HCT116 (cell line): Measurements from ENCODE around the gene ZFAND6.

Source experiments
- CTCF ChIP-seq, 3 experiments: fragments of 200-600 bp in 1 of 3; sonication (generic) in 1 of 3; IDR thresholded peaks in 2 of 3; conservative IDR thresholded peaks in 1 of 3; 2 replicates each; pipeline ENCODE4 v1.5.1; 2012 to 2017; ENCODE audit warnings: low read depth in 2 of 3, low read length in 2 of 3, antibody characterized with exemption in 1 of 3, borderline replicate concordance in 1 of 3, control low read depth in 1 of 3, mild to moderate bottlenecking in 1 of 3, mixed read lengths in 1 of 3, mixed run types in 1 of 3, moderate library complexity in 1 of 3; ENCODE audit not compliant: insufficient read depth in 1 of 3
- EZH2 ChIP-seq: fragments of 200-600 bp; sonication (generic); IDR thresholded peaks from 2 replicates; pipeline ENCODE4 v1.6.1; 2017; ENCODE audit warnings: antibody characterized with exemption, mixed run types
- POLR2A ChIP-seq: IDR thresholded peaks from 2 replicates; pipeline ENCODE4 v1.7.0; 2011; ENCODE audit warnings: borderline replicate concordance; ENCODE audit not compliant: insufficient read depth, insufficient read length; ENCODE audit errors: extremely low read depth
- POLR2AphosphoS5 ChIP-seq: IDR thresholded peaks from 2 replicates; pipeline ENCODE4 v1.6.1; 2011; ENCODE audit warnings: mild to moderate bottlenecking, low read depth, low read length, moderate library complexity
- SIN3A ChIP-seq: IDR thresholded peaks from 2 replicates; pipeline ENCODE4 v1.6.1; 2012; ENCODE audit warnings: low read depth
- SP1 ChIP-seq: IDR thresholded peaks from 2 replicates; pipeline ENCODE4 v1.6.1; 2012; ENCODE audit warnings: low read depth
- YY1 ChIP-seq: IDR thresholded peaks from 2 replicates; pipeline ENCODE4 v1.6.1; 2011; ENCODE audit warnings: low read length, low read depth, moderate library complexity, mild to moderate bottlenecking; ENCODE audit not compliant: insufficient replicate concordance; ENCODE audit errors: extremely low read depth
- ZFX ChIP-seq: fragments of 450-650 bp; IDR thresholded peaks from 2 replicates; pipeline ENCODE4 v1.6.1; 2017

- TF ChIP-seq CTCF (IDR thresholded peaks at IDR 0.05 in 2 of 3, conservative IDR thresholded peaks at IDR 0.05 in 1 of 3; ENCODE audit: borderline replicate concordance in 1 of 3, insufficient read depth in 1 of 3, low read depth in 2 of 3, low read length in 2 of 3) (peak in 2 of 3 experiments; percentile 23; a peak in 3 of 6 replicates), ZFX (no peak), SIN3A (no peak), SP1 (no peak), POLR2AphosphoS5 (no peak), YY1 (no peak), POLR2A (no peak), EZH2 (no peak)
These were observed 124.4 kb downstream of the ZFAND6 start for GRCh38 chr15:80183886-80184285.
